ENCODE data around the gene PLEKHG2. TPM values are rescaled to one million over a fixed set of nuclear protein-coding genes. Genes with fewer than 3 reads are reported as not detected.

PLEKHG2 gene
- total RNA-seq, 1 experiment from 2014 or later = 29.0 TPM

DNA sequence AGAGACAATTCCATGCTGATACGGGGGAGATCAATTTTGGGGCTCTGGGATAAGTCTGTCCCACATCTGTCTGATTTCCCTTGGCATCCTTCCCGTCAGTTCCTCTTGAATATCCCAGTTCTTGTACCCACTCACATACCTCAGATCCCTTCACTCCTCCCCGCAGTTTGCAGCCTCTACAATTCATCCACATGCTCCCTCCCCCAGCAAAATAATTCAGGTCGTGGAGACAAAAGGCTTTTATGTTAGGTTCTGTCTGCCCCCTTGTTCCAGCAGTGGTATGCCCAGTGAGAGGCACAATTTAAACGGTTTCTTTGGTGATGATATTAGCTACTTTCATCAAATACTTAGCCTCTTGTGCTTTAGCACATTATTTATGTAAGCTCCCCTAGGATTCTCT, 13.7 kb downstream of the PLEKHG2 start:
- TF ChIP-seq FOSL1 (IDR thresholded peaks at IDR 0.05; ENCODE audit: low read depth) = no peak
- TF ChIP-seq, protein P1, sequence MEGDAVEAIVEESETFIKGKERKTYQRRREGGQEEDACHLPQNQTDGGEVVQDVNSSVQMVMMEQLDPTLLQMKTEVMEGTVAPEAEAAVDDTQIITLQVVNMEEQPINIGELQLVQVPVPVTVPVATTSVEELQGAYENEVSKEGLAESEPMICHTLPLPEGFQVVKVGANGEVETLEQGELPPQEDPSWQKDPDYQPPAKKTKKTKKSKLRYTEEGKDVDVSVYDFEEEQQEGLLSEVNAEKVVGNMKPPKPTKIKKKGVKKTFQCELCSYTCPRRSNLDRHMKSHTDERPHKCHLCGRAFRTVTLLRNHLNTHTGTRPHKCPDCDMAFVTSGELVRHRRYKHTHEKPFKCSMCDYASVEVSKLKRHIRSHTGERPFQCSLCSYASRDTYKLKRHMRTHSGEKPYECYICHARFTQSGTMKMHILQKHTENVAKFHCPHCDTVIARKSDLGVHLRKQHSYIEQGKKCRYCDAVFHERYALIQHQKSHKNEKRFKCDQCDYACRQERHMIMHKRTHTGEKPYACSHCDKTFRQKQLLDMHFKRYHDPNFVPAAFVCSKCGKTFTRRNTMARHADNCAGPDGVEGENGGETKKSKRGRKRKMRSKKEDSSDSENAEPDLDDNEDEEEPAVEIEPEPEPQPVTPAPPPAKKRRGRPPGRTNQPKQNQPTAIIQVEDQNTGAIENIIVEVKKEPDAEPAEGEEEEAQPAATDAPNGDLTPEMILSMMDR (IDR thresholded peaks at IDR 0.05 in 2 of 3, conservative IDR thresholded peaks at IDR 0.05 in 1 of 3; ENCODE audit: borderline replicate concordance in 1 of 3, insufficient read depth in 1 of 3, low read depth in 2 of 3, low read length in 2 of 3) = no peak
- TF ChIP-seq ZFX (IDR thresholded peaks at IDR 0.05) = no peak
- no peak for TF ChIP-seq POLR2AphosphoS5 (IDR thresholded peaks at IDR 0.05; ENCODE audit: low read depth, low read length)
- TF ChIP-seq, protein P2, sequence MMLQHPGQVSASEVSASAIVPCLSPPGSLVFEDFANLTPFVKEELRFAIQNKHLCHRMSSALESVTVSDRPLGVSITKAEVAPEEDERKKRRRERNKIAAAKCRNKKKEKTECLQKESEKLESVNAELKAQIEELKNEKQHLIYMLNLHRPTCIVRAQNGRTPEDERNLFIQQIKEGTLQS (IDR thresholded peaks at IDR 0.05) = no peak
- no peak for TF ChIP-seq CBX3 (IDR thresholded peaks at IDR 0.05; ENCODE audit: low read depth)
- TF ChIP-seq YY1 (IDR thresholded peaks at IDR 0.05; ENCODE audit: extremely low read depth, insufficient replicate concordance, low read depth, low read length) = no peak
- TF ChIP-seq CEBPB (IDR thresholded peaks at IDR 0.05; ENCODE audit: low read depth) = no peak
- TF ChIP-seq, protein P3, sequence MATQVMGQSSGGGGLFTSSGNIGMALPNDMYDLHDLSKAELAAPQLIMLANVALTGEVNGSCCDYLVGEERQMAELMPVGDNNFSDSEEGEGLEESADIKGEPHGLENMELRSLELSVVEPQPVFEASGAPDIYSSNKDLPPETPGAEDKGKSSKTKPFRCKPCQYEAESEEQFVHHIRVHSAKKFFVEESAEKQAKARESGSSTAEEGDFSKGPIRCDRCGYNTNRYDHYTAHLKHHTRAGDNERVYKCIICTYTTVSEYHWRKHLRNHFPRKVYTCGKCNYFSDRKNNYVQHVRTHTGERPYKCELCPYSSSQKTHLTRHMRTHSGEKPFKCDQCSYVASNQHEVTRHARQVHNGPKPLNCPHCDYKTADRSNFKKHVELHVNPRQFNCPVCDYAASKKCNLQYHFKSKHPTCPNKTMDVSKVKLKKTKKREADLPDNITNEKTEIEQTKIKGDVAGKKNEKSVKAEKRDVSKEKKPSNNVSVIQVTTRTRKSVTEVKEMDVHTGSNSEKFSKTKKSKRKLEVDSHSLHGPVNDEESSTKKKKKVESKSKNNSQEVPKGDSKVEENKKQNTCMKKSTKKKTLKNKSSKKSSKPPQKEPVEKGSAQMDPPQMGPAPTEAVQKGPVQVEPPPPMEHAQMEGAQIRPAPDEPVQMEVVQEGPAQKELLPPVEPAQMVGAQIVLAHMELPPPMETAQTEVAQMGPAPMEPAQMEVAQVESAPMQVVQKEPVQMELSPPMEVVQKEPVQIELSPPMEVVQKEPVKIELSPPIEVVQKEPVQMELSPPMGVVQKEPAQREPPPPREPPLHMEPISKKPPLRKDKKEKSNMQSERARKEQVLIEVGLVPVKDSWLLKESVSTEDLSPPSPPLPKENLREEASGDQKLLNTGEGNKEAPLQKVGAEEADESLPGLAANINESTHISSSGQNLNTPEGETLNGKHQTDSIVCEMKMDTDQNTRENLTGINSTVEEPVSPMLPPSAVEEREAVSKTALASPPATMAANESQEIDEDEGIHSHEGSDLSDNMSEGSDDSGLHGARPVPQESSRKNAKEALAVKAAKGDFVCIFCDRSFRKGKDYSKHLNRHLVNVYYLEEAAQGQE (IDR thresholded peaks at IDR 0.05; ENCODE audit: low read depth) = no peak
- no peak for TF ChIP-seq ELF1 (IDR thresholded peaks at IDR 0.05; ENCODE audit: borderline replicate concordance, low read depth)
- no peak for TF ChIP-seq EZH2phosphoT487 (IDR thresholded peaks at IDR 0.05; ENCODE audit: borderline replicate concordance)
- no peak for TF ChIP-seq TCF7L2 (IDR thresholded peaks at IDR 0.05; ENCODE audit: borderline replicate concordance, extremely low read depth, insufficient read depth, insufficient read length)
- TF ChIP-seq SIN3A (IDR thresholded peaks at IDR 0.05; ENCODE audit: low read depth) = no peak
- no peak for ATAC-seq
- RAD21 ChIA-PET (ENCODE audit: low non-redundant PET in 1 of 2, low total read pairs in 2 of 2, uncharacterized antibody in 2 of 2, unreplicated experiment in 2 of 2) = no interaction called here
- no peak overlapping the region for H3K27ac ChIP-seq (ENCODE audit: low read depth, low read length)
- no peak overlapping the region for H3K4me2 ChIP-seq (ENCODE audit: low read length)
- no peaks in the 10 kb centered on the region for H3K9me3 ChIP-seq (ENCODE audit: control insufficient read depth in 1 of 2, insufficient read depth in 1 of 2, low read depth in 1 of 2, low read length in 2 of 2)
- no peaks in the 10 kb centered on the region for H3K27me3 ChIP-seq (ENCODE audit: insufficient read depth, low read length)
- no peaks in the 10 kb centered on the region for H3K36me3 ChIP-seq (ENCODE audit: control insufficient read depth in 1 of 2, insufficient read depth in 2 of 2, low read length in 2 of 2)
- H3K79me2 ChIP-seq (ENCODE audit: insufficient read depth, low read length) = no peaks in the 10 kb centered on the region
- POLR2A ChIA-PET = interaction anchor here (6.0 kb wide), 1 partner anchor 10 kb away, joined by 33 read pairs; the partner anchor contains the start of gene RPS16
- BruUV-seq (replicated peaks) = no TSS peak
- no peaks in the 10 kb centered on the region for H3K9me2 ChIP-seq (ENCODE audit: insufficient read depth)
- no peak overlapping the region for H3K4me3 ChIP-seq (replicated peaks in 1 of 2; ENCODE audit: low read depth in 1 of 2, low read length in 2 of 2)
- DNase-seq (ENCODE audit: low read depth, low spot score) = no peak
- CTCF ChIA-PET = no interaction called here
- intact Hi-C loops (cut with micrococcal nuclease) = no loop called here
- H3K9ac ChIP-seq (ENCODE audit: low read length) = no peak overlapping the region
- H2AFZ ChIP-seq (ENCODE audit: low read depth, low read length, poor library complexity, severe bottlenecking) = no peak overlapping the region
- H4K20me1 ChIP-seq (ENCODE audit: insufficient read depth) = no peaks in the 10 kb centered on the region; the same call in 1 of the 2 replicates
- H3K4me1 ChIP-seq (ENCODE audit: control insufficient read depth in 1 of 2, insufficient read depth in 2 of 2, low read length in 2 of 2) = peaks cover 37 to 38% of the 10 kb centered on the region in 2 experiments
